ENCODE measurements around the gene MACROD2. TPM values are rescaled to one million over a fixed set of nuclear protein-coding genes. Genes with fewer than 3 reads are reported as not detected.

Gene MACROD2
- polyA plus RNA-seq, 1 donor (not counting 4 experiments of a cell fraction or from before 2014, with no cell fraction given): 0.71 TPM

- Histone ChIP-seq H3K9ac (ENCODE audit: control insufficient read depth, extremely low read depth, insufficient read depth, low read length) (no peak overlapping the region), H3K9me1 (ENCODE audit: control insufficient read depth, extremely low read depth, insufficient read depth, low read length) (no peaks in the 10 kb centered on the region), H2AFZ (ENCODE audit: control insufficient read depth, low read length) (no peak overlapping the region), H3K36me3 (ENCODE audit: control insufficient read depth in 2 of 2, extremely low read depth in 1 of 2, insufficient read depth in 2 of 2, low read length in 2 of 2) (no peaks in the 10 kb centered on the region), H3K27ac (ENCODE audit: control insufficient read depth, insufficient read depth, low read length) (no peak overlapping the region), H3K9me3 (ENCODE audit: control insufficient read depth, low read depth, low read length) (no peaks in the 10 kb centered on the region), H3K4me1 (ENCODE audit: control insufficient read depth, extremely low read depth, insufficient read depth, low read length) (peaks cover 4% of the 10 kb centered on the region), H4K20me1 (ENCODE audit: control insufficient read depth, extremely low read depth, insufficient read depth, low read length) (no peaks in the 10 kb centered on the region), H3K4me2 (ENCODE audit: control insufficient read depth, extremely low read depth, insufficient read depth, low read depth, low read length) (no peak overlapping the region), H3K27me3 (ENCODE audit: control insufficient read depth, extremely low read depth, insufficient read depth, low read length) (no peaks in the 10 kb centered on the region), H3K79me2 (ENCODE audit: control insufficient read depth, insufficient read depth, low read length) (no peaks in the 10 kb centered on the region), H3K4me3 (ENCODE audit: control insufficient read depth in 2 of 3, extremely low read depth in 1 of 3, insufficient read depth in 2 of 3, low read depth in 1 of 3, low read length in 3 of 3) (no peak overlapping the region)
- dilution Hi-C loops (cut with MboI; ENCODE audit: extremely low pct_ligation_motif_present, low sequenced_read_pairs): no loop called here
- DNase-seq (ENCODE audit: low read depth, low spot score) (peak; percentile 66), FAIRE-seq (no peak)
- no peak for TF ChIP-seq CTCF (optimal IDR thresholded peaks at IDR 0.05 in 1 of 3, IDR thresholded peaks at IDR 0.05 in 1 of 3, conservative IDR thresholded peaks at IDR 0.05 in 1 of 3; ENCODE audit: extremely low read depth in 1 of 3, insufficient read depth in 2 of 3, low read length in 3 of 3)
- TF ChIP-seq EZH2 (IDR thresholded peaks at IDR 0.05; ENCODE audit: low read length): no peak
Observed at GRCh38 chr20:15446373-15446772, 1451.1 kb downstream of the MACROD2 start.

- Histone ChIP-seq H2AFZ (ENCODE audit: control insufficient read depth, low read length) (no peak overlapping the region), H3K27me3 (ENCODE audit: control insufficient read depth, extremely low read depth, insufficient read depth, low read length) (no peaks in the 10 kb centered on the region), H4K20me1 (ENCODE audit: control insufficient read depth, extremely low read depth, insufficient read depth, low read length) (no peaks in the 10 kb centered on the region), H3K9me1 (ENCODE audit: control insufficient read depth, extremely low read depth, insufficient read depth, low read length) (no peaks in the 10 kb centered on the region), H3K79me2 (ENCODE audit: control insufficient read depth, insufficient read depth, low read length) (no peaks in the 10 kb centered on the region), H3K4me1 (ENCODE audit: control insufficient read depth, extremely low read depth, insufficient read depth, low read length) (peaks cover 4% of the 10 kb centered on the region), H3K4me2 (ENCODE audit: control insufficient read depth, extremely low read depth, insufficient read depth, low read depth, low read length) (no peak overlapping the region), H3K9ac (ENCODE audit: control insufficient read depth, extremely low read depth, insufficient read depth, low read length) (no peak overlapping the region), H3K4me3 (ENCODE audit: control insufficient read depth in 2 of 3, extremely low read depth in 1 of 3, insufficient read depth in 2 of 3, low read depth in 1 of 3, low read length in 3 of 3) (no peak overlapping the region), H3K27ac (ENCODE audit: control insufficient read depth, insufficient read depth, low read length) (no peak overlapping the region), H3K36me3 (ENCODE audit: control insufficient read depth in 2 of 2, extremely low read depth in 1 of 2, insufficient read depth in 2 of 2, low read length in 2 of 2) (no peaks in the 10 kb centered on the region), H3K9me3 (ENCODE audit: control insufficient read depth, low read depth, low read length) (no peaks in the 10 kb centered on the region)
- TF ChIP-seq CTCF (optimal IDR thresholded peaks at IDR 0.05 in 1 of 3, IDR thresholded peaks at IDR 0.05 in 1 of 3, conservative IDR thresholded peaks at IDR 0.05 in 1 of 3; ENCODE audit: extremely low read depth in 1 of 3, insufficient read depth in 2 of 3, low read length in 3 of 3) (no peak), EZH2 (IDR thresholded peaks at IDR 0.05; ENCODE audit: low read length) (no peak)
- DNase-seq (ENCODE audit: low read depth, low spot score): no peak
- FAIRE-seq: no peak
- dilution Hi-C loops (cut with MboI; ENCODE audit: extremely low pct_ligation_motif_present, low sequenced_read_pairs): no loop called here
Observed at GRCh38 chr20:15447549-15447948, 1452.2 kb downstream of the MACROD2 start.
